Activated gamma-delta T cell treated with anti-CD3 and anti-CD28 coated beads, Interleukin-2, amount 50 U/mL, for 16 hours (primary cell): ENCODE results near the gene TNC.
A peak's percentile ranks its signal among the peaks of the same experiment; 100 is the strongest.

ENCODE experiments used
- DNase-seq: peaks from one replicate; pipeline ENCODE4 v3.0.0-alpha.2; 2020; ENCODE audit warnings: low read depth

TNC gene

DNA sequence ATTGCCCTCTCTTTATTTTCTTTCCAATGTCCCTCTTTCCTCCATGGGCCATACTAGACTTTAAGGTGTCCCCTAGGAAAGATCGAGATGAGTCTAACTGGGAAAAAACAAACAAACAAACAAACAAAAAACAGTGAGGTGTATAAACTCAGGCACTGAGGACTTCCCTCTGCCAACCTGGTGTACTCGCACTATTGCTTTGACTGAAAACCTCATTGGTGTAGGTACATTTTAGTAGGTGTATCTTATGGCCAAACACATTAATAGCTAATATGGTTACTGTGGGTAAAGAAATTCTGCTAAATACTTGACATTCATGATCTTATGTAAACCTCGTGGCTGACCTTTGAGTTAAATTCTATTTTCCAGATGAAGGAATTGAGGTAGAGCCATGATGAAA lies 74.3 kb downstream of the TNC start:
- no peak for DNase-seq

DNA sequence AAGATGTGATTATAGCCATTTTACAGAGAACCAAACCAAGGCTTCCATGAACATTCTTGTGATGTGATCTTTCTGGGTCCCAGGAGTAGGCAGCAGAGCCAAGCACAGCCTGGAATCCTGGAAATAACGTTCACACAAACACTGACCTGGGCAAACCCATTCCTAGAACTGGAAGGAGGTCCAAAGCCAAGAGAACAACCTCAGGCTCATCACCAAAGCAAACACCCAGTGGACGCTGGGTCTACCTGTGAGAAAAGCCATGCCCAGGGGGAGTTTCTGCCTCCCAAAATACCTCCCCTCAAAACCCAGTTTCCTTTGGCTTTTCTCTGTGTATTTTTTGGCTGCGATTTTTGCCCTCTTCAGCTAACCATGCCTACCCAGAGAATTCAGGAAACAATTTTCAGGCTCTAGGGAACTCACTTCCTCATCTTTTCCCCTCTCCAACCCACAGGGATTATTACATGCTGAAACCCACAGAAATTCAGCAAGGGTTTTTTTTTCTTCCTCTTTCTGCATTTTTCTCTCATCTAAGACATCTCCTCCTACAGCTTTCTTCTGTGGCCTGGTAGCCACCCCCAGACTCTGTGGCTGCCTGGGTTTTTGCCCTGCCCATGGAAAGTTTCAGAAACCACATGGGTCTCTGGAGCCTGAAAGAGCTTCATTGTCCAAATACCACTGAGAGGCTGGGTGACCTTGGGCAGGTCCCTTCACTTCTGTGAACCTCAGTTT lies 75.0 kb downstream of the TNC start:
- no peak for DNase-seq

DNA sequence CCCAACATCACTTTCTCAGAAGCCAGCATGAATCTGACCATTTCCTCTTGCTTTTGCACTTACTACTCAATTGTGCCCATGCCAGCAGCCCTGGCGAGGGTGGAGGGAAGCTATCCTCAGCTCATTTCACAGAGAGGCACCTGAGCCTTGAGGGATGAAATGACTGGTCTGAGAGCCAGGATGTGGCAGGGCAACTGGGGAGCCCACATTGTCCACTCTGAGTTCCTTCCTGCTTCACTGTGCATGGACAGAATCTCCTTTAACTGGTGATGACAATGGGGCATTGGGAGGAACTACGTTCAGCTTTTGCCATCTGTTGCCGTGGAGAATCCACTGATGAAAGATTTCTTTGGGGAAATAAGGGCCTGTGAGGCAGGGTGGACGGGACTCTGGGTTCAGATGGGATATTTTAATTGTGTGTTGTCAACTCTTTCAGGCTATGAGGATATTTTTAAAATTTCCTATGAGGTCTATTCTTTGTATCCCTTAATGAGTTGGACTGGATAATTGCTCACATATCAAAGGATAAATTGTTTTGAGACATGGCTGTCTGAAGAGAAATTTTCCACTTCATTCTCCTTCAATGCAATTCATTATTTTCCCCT lies 78.3 kb downstream of the TNC start:
- no peak for DNase-seq

DNA sequence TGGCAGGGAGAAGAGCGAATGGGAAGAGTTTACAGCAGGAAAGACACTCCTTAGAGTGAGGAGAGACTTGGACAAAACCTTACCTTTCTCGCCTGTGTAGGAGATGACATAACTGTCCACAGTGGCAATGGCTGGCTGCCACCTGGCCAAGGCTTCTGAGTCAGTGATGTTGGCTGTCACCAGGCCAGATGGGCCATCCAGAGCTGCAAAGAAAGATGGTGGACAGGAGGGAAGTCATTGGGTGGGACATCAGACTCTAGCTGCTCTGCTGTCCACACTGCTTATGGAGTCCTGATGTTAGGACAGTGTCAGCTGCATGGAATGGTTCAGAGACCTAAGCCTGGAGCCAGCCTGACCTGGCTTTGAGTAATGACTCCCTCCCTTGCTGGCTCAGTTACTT lies 79.8 kb downstream of the TNC start:
- DNase-seq, result no peak

DNA sequence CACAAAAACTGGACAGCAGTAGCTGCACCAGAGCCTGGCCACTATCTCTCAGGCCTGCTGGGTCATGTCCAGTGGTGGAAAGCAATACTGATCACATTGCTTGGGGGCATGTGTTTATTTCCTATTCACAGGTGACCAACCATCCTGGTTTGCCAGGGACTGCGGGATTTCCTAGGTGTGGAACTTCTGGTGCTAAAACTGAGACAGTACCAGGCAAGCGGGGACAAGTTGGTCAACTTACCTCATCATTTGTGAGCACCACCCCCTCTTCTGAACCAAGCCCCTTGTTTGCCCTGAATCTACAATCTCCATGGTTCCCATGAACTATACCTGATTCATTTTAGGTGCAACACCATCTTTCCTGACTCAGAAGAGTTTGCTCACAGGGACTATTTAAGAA lies 81.3 kb downstream of the TNC start:
- DNase-seq, result no peak

DNA sequence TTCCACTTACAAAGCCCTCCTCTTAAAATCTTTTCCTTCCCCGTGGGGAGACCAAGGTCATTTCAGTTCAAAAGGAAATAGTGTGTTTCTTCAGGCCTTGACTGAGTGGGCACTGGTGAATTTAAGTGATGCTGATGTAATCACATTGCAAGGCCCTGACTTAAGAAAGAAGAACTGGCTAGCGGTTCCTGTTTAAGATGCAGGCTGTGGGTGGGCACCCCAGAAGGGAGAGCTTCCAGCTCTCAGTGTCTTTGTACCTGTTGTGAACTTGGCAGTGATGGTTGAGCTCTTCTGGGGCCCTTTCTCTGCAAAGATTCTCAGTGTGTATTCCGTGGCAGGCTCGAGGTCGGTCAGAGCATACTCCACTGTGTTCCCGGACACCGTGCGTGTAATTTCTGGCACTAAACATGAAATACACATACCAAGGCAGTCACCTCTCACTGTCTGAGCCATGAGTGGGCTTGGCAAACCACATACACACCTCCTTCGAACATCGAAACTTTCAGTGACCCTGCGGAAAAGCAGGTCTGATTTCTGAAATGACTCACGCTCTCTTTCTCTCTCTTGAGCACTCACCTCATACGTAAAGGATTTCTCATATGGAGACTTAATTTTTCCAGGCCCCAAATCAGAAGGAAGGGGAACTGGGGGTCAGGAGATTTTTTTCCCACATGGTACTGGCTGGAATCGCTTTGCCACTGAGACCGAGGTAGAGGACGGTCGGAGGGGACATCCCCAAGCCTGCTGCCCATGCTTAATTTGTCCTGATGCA lies 81.9 kb downstream of the TNC start:
- DNase-seq, result no peak

DNA sequence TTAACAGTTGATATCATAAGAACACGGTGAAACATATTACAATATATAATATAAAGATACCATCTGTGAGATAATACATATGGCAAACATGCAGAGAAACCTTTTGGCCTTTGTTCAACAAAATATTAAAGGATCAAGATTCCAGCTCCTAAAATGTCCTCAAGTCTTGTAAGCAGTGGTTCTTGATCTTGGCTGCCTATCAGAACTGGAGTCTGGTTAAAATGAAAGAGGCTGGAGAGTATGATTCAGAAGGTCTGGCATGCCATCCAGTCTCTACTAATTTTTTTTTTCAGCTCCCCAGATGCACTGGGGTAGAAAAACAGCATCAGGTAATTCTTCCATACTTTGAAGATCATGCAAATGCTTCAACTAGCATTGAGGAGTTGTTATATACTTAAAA lies 83.2 kb downstream of the TNC start:
- no peak for DNase-seq

DNA sequence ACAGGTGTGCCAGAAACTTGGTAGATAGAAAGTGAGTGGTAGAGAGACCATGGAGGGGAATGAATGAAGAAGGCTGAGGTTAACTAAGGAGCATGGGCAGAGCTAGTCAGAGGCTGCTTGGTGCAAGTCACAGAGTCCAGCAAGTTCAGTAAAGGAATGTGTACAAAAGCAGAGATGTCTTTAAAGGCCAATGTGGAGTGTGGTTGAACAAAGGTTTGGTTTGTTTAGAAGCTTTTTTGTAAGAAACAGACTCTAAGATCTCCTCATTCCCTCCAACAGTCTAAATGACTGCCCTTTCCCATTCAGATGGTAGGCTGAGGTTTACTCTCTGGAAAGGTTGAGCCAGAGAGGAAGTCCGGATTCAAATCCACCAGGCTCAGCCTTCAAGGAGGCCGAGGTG lies 84.2 kb downstream of the TNC start:
- no peak for DNase-seq

DNA sequence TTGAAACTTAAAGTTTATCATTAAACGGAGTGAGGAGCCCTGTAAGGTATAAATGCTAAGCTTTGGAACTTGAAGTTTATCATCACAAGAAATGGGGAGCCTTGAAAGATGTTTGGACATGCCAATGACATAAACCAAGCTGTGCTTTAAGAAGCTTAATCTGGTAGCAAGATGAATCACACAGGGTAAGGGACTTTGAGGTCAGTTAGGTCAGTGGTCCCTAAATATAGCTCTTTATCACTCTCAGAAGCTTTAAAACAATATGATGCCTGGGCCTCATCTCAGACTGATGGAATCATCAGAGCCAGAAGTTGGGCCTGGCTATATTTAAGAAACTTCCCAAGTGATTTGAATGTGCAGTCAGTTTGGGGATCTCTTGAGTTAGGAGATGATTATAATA lies 85.7 kb downstream of the TNC start:
- no peak for DNase-seq

DNA sequence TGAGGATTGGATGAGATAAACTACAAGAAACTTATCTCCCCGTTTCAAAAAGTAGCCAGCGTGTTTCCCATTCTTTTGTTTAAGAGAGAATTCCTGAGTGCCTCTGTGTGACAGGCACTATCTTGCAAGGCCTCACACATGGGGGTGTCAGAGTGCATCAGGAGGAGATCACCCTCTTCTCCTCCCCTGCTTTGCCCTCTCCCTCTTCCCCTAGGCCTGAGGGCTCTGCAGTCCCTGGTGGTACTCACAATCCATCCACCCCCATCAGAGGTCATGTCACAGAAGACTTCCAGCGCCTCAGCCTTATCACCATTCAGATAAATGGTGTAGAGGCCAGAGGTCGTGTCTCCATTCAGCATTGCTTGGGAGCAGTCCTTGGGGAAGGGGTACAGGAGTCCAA lies 88.0 kb downstream of the TNC start:
- no peak for DNase-seq

DNA sequence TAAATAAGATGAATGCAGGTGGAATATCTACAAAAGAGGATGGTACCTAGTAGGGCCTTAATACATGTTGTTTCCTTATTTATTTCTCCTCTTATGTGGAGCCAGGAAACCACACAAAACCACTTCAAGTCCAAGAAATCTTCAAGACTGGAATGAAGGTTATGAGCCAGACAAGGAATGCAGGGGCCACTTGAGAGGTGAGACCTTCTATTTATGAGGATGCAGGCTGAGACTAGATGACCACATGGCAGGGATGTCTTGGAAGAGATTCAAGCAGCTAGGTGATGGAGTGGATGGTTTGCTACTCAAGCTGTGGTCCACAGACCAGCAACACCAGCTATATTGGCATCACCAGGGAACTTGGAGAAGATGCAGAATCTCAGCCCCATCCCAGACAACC lies 92.2 kb downstream of the TNC start:
- DNase-seq, result no peak

DNA sequence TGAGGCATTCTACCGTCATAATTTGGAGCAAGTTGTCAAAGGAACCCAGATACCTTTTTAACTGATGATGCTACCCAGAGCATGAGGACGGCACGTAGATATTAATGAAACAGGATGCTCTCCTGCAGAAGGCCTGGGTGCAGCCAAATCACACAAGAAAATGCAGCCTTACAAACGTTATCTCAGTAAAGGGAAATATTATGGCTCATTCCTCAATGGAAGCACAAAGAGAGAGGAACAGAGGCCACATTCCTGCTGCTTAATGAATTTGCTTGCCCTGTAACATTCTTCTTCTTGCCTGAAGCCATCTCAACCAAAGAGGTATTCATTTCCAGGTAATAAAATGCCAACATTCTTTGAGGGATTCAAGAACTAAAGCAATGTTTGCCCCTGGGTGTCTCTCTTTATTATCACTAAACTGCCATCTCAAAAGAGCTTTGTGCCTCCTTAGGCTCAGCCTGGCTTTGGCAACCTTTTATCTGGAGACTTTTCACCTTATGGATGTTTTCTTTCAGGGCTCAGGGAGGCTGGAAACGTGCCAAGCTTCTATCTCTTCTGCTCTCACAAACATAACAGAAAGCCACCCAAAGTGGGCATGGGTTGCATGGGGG lies 92.9 kb downstream of the TNC start:
- DNase-seq, result no peak

DNA sequence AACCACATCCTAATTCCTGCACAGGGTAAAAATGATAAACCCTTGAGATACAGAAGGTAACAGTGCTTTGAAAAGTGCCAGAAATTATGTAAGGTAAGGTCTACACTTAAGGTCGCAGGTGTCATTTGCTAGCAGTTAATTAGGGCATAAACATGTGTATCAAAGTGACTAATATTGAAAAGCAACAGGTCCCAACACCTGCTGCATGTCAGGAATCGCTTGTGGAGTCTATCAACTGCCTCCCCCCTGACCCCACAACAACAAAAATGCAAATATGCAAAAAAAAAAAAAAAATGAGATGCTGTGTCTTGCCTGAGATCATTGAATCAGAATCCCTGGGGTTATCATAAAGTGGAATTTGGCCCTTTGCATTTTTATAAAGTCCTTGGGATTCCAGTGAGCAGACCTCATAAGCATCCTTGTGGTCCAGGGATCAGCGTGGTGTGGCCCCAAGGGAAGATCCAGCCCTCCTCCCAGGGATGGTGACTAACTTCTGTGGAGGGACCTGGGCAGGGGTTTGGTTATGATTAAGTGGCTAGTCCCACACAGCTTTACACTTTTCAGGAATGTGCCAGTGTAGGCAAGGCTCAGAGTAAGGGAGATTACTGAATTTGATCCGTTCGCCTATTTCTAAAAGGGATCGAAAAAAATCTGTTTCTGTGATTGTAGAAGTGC lies 95.1 kb downstream of the TNC start:
- DNase-seq, result no peak

DNA sequence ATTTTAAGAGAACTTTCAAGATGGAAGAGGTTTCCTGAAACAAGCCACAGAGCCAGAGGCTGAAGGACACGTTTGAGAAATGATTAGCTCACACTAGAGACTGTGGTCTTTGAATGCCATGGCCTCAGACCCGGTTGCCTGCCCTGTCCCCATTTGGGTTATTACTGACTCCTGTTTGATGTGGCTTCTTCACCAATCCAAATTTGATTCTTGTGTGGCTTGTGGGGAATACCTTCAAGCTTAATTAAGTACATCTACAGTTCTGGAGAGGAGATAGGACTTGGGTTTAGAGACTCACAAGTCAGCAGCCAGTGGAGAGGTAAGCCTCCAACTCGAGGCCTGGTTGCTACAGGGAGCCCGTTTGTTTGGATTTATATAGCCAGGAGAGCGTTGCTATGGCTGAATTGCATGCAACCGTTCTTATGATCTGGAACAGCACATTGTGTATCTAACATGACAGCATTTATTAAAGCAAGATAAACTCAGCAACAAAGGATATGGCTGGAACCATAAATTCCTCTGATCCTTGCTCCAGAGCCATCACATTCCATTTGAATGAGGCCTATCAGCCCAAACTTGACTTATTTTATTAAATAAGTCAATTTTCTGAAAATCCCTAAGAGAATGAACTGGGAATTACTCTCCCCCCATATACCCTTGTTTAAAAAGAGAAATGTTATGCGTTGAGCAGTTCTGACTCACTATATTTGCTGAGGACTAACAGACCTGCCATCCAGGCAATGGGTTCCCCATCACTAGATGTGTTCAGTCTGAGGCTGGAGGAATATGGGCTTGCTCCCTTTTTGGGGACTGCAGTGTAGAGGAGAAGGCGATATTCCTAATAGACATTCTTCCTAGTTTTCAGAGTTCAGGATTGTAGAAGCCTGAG lies 99.2 kb downstream of the TNC start:
- DNase-seq, result no peak

DNA sequence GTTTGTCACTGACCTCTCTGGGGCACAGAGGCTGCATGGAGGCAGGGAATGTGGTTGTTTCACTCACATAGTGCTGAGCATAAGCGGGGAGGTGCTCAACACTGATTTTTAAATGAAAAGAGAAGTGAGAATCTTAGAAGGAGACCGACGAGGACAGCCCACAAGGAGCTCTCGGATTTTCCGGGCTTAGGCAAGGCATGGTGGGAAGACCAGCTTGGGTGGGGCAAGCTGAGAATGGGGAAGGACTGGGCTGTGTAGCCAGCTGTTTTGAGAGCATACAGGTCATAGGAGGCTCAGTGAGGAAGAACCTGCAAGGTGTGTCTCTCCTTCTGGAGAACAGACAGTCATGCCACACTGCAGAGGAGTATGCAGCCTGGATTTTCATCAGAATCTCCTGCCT lies 101.6 kb downstream of the TNC start:
- DNase-seq, result no peak

DNA sequence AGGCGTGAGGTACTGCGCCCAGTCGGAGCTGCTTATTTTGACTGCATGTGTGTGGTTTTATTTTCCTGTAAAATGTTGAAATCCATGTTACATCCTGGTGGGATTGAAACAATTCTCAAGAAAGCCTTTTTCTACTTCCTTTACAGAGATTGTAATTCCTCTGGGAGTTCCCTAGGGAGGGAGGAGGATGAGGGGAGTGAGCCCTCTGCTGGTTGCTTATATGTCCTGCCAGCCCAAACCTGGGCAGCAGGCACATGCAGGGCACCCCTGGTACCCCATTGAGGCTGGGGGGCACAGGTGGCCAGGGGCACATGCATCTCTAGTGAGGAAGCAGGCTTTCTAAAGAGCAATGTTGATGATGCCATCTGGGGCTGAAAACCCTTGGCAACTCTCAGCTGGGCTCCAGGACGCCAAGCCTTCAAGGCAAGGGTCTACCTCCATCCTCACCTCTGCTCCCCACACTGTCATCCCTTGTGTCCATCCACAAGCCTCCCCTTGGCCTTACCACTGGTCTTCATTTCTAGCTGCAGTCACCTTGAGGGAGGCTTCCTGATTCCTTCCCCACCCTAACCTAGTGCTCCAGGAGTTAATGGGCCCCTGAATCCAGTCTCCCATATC lies 102.8 kb downstream of the TNC start:
- no peak for DNase-seq

DNA sequence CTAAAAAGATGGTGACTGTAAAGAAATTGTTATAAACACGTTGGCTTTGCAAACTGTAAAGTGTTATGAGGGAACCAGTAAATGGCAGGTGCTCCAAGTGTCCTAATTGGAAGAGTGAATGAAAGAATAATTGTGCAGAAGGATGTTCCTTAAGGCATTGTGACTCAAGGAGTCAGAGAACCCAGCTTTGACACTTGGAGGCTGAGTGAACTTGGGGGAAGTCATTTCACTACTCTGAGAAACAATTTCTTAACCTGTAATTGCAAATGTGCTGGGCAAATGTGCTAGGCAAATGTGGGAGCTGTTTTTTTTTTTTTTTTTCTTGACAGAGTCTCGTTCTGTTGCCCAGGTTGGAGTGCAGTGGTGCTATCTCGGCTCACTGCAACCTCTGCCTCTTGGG lies 103.5 kb downstream of the TNC start:
- no peak for DNase-seq

DNA sequence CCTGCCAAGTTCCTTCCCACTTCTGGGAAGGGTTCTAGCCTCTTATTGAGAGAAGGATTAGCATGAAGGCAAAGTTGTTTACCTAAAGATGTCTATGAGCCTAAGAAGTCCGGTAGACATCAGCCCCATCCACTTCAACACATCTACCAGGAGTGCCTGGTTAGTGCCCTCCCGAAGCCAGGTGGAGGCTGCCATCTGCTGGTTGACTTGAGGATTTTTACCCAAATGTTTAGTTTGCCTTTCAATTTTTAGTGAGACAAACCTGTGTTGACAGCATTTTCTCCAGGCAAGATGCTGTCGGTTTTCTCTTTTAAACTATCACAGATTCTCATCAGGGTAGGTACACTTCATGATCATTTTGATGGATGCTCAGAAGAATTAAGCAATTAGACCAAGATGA lies 104.0 kb downstream of the TNC start:
- DNase-seq, result peak; percentile 75

DNA sequence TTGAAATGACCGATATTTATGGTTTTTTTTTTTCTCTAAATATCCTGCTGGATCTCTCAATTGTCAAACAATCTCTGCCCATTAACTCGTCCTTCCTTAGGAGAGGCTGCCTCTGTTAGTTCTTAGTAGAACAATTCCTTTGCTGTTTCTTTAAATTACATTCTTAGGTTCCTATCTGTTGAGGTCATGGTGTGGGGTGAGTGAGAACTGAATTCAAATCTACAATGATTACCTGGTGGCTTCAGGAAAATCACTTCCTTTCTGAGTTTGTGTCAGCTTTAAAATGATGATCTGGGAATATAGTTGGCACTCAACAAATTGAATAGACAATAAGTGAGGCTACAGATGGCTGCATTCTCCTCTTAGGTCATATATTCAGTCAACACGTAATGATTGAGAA lies 105.5 kb downstream of the TNC start:
- DNase-seq, result no peak

DNA sequence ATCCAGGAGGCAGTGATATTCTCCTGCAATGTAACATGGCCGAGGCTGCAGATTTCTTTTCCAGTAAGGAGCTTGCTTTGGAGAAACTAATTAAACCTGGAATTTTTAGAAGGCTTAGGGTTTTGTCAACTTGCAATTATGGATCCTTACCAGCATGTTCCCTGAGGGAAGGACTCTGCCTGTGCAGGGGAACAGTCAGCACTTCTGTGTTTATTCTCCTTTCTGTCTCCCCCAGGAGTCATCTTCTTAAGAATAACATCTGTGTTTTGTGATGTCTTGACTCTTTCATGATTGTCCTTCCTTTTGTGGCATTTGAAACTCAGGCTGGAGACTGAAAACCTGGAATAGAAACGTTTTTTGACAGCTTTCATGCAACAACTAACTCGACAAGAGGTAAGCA lies 107.1 kb downstream of the TNC start:
- no peak for DNase-seq
